ENCODE measurements around the gene ROR1.

Gene ROR1

GRCh38 chr1:64161357-64161941 is 387.6 kb downstream of the ROR1 start:
- H3K4me3 ChIP-seq (ENCODE audit: low read depth, low read length) = no peak overlapping the region

- H3K4me3 ChIP-seq (ENCODE audit: low read depth, low read length) = no peak overlapping the region
Observed at GRCh38 chr1:64162151-64162550, 388.3 kb downstream of the ROR1 start.

GRCh38 chr1:64162804-64163203 is 389.0 kb downstream of the ROR1 start:
- no peak overlapping the region for H3K4me3 ChIP-seq (ENCODE audit: low read depth, low read length)

- no peak overlapping the region for H3K4me3 ChIP-seq (ENCODE audit: low read depth, low read length)
Observed at GRCh38 chr1:64163431-64163830, 389.6 kb downstream of the ROR1 start.

GRCh38 chr1:64163970-64164369 is 390.2 kb downstream of the ROR1 start:
- no peak overlapping the region for H3K4me3 ChIP-seq (ENCODE audit: low read depth, low read length)

- H3K4me3 ChIP-seq (ENCODE audit: low read depth, low read length) = no peak overlapping the region
Observed at GRCh38 chr1:64166629-64167028, 392.8 kb downstream of the ROR1 start.

- no peak overlapping the region for H3K4me3 ChIP-seq (ENCODE audit: low read depth, low read length)
Observed at GRCh38 chr1:64167176-64167575, 393.4 kb downstream of the ROR1 start.

GRCh38 chr1:64171246-64171645 is 397.4 kb downstream of the ROR1 start:
- no peak overlapping the region for H3K4me3 ChIP-seq (ENCODE audit: low read depth, low read length)

- H3K4me3 ChIP-seq (ENCODE audit: low read depth, low read length) = no peak overlapping the region
Observed at GRCh38 chr1:64171797-64172281, 398.0 kb downstream of the ROR1 start.

GRCh38 chr1:64172458-64172983 is 398.7 kb downstream of the ROR1 start:
- no peak overlapping the region for H3K4me3 ChIP-seq (ENCODE audit: low read depth, low read length)

GRCh38 chr1:64173336-64173940 is 399.6 kb downstream of the ROR1 start:
- H3K4me3 ChIP-seq (ENCODE audit: low read depth, low read length) = no peak overlapping the region

GRCh38 chr1:64175639-64176038 is 401.8 kb downstream of the ROR1 start:
- H3K4me3 ChIP-seq (ENCODE audit: low read depth, low read length) = no peak overlapping the region

- no peak overlapping the region for H3K4me3 ChIP-seq (ENCODE audit: low read depth, low read length)
Observed at GRCh38 chr1:64176659-64177058, 402.8 kb downstream of the ROR1 start.

GRCh38 chr1:64179588-64179987 is 405.8 kb downstream of the ROR1 start:
- H3K4me3 ChIP-seq (ENCODE audit: low read depth, low read length) = no peak overlapping the region

- no peak overlapping the region for H3K4me3 ChIP-seq (ENCODE audit: low read depth, low read length)
Observed at GRCh38 chr1:64182207-64182606, 408.4 kb downstream of the ROR1 start.

- H3K4me3 ChIP-seq (ENCODE audit: low read depth, low read length) = no peak overlapping the region
Observed at GRCh38 chr1:64183395-64184002, 409.7 kb downstream of the ROR1 start.

GRCh38 chr1:64184003-64184440 is 410.2 kb downstream of the ROR1 start:
- no peak overlapping the region for H3K4me3 ChIP-seq (ENCODE audit: low read depth, low read length)

- no peak overlapping the region for H3K4me3 ChIP-seq (ENCODE audit: low read depth, low read length)
Observed at GRCh38 chr1:64186138-64186897, 412.5 kb downstream of the ROR1 start.

- no peak overlapping the region for H3K4me3 ChIP-seq (ENCODE audit: low read depth, low read length)
Observed at GRCh38 chr1:64186898-64187280, 413.1 kb downstream of the ROR1 start.

- H3K4me3 ChIP-seq (ENCODE audit: low read depth, low read length) = no peak overlapping the region
Observed at GRCh38 chr1:64187646-64188045, 413.8 kb downstream of the ROR1 start.

- no peak overlapping the region for H3K4me3 ChIP-seq (ENCODE audit: low read depth, low read length)
Observed at GRCh38 chr1:64192290-64192689, 418.5 kb downstream of the ROR1 start.
